ENCODE results near the gene KCNK2.

The KCNK2 gene

DNA sequence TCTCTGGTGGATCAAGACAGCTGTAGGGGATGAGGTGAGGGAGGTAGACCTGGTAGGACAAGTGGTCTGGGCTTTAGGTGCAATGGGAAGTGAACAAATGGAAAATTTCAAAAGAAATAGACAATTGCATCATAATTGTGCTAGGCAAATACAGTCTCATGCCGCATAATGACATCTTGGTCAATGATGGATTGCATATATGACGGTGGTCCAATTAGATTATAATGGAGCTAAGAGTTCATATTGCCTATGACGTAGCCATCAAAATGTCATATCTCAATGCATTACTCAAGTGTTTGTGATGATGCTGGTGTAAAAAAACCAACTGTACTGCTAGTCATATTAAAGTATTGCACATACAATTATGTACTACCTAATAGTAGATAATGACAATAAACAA is 19.0 kb downstream of the KCNK2 start:
- DNase-seq = no peak

DNA sequence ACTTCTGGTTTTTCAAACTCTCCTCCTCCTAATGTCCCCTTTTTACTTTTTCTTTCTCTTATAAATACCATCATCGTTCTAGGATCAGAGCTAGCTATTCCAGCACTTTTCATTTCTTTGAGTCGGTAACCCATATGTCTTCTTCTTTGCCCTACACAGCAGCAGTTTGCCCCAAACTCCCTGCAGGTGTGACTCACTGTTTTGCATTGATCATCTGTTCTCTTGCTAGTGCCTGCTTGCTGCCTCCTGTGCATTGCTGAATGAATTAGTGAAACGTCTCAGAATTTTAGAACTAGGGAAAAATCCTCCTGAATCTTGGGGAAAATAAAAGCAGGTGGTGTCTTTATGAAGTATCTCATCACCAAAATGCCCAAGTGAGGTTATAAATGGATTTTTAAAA is 21.7 kb downstream of the KCNK2 start:
- DNase-seq = no peak

DNA sequence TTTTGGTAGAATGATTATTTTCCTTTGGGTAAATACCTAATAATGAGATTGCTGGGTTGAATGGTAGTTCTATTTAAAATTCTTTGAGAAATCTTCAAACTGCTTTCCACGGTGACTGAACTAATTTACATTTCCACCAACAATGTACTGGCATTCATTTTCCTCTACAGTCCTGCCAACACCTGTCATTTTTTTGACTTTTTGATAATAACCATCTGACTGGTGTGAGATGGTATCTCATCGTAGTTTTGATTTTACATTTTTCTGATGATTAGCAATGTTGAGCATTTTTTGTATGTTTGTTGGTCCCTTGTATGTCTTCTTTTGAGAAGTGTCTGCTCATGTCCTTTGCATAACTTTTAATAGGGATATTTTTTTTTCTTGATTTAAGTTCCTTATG is 23.5 kb downstream of the KCNK2 start:
- DNase-seq = no peak

DNA sequence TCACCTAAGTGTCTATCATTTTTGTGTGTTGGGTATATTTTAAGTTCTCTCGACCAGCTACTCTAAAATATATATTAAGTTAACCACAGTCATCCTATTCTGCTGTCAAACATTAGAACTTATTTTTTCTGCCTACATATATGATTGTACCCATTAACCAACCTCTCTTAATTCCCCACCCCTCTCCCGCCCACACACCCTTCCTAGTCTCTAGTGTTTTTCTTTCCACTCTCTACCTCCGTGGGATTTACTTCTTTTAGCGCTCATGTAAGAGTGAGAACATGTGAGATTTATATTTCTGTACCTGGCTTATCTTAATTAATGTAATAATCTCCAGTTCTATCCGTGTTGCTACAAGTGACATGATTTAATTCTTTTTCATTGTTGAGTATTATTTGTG is 26.6 kb downstream of the KCNK2 start:
- no peak for DNase-seq

DNA sequence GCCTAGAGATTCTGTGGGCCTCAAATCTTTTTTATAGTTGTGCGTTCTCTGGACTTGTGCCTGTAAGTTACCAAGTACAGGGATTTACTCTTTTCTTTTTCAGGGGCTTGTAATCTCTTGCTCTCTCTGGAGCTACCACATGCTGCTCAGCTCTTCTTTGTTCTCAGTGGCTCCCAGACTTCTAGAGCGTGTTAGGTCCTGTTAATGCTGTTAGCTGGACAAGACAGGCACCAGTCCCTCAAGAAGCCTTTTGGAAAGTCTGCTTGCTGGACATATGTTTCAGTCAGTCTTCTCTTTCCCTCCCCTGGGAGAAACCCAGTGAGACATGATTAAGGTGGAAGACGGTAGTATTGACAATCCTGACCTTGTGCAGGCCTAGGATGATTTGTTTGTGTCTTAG is 29.4 kb downstream of the KCNK2 start:
- DNase-seq = no peak

DNA sequence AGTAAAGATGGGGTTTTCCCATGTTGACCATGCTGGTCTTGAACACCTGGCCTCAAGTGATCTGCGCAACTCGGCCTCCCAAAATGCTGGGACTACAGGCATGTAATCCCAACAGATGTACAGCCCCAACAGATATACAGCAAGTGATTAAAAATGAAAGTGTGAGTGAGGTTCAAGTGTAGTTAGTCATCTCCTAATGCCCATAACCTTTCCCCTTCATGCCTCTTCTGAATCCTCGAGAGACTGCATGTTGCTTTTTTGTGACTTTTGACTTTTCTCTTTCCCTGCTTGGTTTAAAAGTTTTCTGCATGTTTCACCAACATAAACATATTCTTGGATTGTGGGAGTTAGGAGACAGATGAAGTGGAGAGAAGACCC is 31.2 kb downstream of the KCNK2 start:
- no peak for DNase-seq

DNA sequence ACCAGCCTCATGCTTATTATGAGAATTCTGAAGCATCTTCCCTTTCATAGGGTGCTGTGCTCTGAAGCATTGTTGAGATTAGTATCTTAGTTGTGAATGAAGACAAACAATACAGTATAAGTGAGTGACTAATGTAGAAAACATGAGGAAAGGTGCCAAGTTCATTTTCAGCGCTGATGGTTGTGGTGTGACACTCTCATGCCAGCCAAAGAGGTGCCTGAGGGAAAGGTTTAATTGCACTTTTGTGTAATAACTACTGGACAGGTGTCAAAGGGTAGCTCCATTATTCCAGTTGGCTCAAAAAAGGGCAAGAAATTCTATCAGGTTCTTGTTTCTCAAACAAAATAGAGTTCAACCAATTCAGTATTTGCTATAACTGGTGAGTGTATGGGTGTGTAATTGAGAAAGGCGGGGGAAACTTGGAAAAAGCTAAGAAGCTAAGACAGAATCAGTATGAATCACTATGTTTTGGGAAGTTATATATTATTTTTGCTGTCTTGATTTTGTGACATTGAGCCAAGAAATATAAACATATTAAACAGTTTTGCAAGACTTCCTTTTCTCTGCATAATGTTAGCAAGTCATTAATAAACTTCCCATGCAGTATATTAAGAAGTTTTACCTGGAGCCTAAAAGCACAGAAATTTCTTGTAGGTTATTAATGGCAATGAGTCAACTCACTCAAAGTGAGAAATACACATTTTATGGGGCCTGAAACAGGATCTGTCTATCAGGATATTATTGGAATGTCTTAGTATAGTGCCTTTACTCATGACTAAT is 31.8 kb downstream of the KCNK2 start:
- DNase-seq = no peak

DNA sequence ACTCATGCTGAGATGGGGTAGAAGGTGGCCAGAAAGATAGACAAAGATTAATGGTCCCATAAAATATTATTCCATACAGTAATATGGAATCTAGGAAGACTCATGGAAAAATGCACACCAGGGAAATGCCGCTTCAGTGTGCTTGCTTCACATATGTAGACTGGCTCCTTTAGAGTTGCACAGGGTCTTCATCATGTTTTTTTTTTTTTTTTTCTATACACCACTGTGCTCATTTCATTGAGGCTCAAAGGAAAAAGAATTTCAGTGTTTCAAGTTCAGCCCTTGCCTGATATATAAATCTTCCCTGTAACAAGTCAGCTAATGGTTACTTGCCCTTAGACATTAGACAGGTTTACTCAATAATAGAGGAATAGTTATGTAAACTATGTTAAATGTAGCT is 33.2 kb downstream of the KCNK2 start:
- no peak for DNase-seq

DNA sequence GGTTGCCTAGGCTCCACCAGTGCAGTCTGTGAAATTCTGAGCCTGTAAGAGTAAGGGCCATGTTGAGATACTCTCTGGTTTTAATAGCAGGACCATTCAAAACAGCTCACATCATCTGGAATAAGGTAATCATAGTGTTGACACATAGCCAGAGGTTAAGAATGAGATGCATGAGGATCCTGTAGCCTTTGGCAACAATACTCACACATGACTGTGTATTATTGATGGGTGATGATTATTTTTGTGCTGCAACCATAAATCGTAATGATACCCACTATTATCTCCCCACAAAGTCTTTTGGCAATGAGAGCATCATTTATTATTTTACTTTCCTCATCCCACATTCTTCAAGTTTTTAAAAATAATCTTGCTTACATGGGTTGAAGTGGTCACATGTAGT is 35.5 kb downstream of the KCNK2 start:
- DNase-seq = no peak

DNA sequence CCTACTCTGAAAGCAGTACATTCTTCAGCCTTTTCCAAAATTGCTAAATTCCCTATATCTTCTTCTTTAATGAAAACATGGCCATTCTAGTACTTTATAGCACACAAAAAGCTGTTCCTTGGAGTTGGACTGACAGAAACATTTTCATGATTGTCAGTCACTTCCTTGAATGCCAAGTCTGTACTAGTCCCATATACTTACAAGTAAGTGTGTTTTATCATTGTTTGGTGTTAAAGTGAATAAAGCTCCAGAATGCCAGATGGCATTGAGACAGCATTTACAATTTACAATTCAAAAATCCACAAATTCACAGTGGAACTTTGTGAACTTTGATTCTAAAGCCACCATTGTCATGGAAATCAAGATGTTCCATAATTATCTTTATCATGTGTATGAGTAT is 36.5 kb downstream of the KCNK2 start:
- no peak for DNase-seq

DNA sequence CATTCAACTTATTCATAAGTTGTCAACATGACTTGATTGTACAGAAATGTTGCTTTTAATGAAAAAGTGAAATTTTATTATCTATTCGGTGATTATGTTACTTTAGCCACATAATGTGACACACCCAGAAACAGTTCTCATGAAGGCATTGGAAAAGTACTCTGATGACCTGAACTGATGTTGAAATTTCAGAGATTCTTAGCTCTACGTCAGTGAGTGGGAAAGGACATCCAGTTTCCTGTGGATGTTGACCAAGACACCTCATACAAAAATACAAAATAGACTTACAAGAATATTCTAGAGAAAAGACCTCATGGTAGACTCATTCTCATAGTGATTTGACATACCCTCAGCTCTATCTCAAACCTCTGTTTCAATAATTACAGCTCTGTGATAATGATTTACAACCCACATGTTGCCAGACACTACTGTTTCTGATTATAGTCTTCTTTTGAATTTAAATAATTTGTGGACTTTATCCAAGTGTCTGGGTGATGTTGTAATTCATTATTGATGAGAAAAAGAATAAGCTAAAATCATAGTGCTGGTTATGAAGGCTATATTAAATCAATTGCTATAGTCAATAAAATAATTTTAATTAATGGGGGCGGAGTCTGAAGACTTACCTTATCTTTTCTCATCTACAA is 37.3 kb downstream of the KCNK2 start:
- no peak for DNase-seq

DNA sequence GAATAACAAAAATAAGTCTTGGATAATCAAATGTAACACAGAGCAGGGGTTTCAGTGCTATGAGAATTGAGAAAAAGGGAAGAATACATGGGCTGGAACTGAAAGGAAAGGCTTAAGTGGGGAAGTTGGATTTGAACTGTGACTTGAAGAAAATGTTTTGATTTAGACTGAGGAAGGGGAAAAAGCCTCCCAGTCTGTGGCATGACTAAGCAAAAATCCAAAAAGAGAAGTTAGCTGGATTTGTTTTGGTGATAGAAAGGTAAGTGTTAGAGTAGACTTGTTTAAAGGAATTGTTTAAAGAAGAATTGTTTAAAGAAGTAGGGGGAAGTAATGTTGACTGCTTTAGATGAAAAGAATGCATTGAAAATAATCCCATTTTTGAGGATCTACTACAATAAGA is 46.0 kb downstream of the KCNK2 start:
- no peak for DNase-seq

DNA sequence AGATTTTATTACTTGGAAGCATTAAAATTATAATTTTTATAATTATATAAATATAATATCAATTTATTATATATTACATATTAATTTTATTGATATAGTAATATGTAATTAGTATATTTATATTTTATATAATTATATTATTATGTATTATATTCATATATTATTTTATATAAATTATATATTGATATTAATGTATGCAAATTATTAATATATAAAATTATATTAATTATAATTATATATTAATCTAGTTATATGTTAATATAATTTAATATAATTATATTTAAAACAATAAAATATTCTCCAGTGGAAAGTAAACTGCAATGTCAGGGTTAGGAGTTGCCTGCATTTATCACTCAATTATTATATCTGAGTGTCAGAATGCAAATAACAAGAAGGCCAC is 48.8 kb downstream of the KCNK2 start:
- no peak for DNase-seq

DNA sequence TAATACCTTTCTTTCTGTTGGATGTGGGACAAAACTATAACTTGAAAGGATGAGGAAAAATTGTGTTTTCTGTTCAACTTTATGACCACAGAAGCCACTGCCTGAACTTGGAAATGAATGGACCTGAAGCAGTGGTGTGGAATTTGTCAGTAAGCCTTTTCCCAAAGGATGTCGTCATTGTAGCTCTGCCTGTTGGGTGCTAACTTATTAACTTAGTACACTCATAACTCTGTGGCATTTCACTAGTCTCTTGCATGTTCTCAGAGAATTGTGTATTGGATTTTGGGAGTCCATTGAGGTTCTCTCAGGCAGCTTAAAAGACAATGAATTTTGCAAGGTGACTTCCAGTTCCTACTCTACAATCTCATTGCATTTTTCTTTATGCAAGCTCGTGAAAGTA is 49.6 kb downstream of the KCNK2 start:
- DNase-seq = no peak

DNA sequence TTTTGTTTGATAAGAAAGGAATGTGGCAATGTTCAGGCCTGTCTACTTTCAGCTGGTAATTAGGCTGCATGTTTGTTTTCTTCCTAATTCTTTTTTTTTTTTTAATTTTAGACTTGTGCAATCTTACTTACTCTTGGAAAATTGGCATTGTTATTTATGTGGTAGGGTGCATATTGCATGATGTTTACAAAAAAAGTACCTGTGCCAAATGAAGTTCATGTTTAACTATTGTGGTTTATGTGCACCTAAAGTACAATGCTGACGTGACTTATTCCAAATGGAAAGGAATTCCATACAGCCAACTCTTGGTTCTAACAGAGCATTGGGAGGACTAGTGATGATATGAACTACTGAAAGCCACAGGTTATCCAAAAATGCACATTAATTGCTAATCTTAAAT is 51.0 kb downstream of the KCNK2 start:
- no peak for DNase-seq

DNA sequence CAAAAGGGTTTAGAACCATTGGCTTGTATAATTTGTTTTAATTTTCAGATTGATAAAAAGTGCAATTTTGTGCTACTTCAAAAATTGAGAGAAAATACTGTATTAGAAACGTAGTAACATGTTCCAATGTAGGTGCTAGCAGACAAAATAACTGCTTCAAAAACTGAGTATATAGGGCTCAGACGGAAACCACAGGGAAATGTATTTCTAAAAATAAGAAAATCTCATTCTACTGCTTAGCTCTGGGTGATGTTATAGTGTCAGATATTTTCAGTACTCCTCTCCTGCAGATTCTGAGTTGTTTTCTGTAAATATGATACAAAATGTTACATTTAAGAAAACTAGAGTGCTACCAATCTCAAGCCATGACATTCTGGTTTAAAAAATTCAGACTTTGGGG is 55.4 kb downstream of the KCNK2 start:
- no peak for DNase-seq

DNA sequence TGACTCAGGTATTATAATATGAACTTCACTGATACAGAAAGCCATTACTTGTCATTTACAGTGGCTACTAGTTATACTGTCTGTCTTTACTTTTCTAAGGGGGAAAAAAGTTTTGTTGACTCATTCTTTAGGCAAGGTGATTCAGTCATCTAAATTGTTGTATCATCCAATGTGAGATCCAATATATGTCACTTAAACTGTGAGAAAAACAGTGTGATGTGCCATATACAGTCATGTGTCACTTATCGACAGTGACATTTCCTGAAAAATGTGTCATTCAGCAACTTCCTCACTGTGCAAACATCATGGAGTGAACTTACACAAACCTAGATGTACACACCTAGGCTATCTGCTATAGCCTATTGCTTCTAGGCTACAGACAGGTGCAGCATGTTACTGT is 57.6 kb downstream of the KCNK2 start:
- DNase-seq = no peak

DNA sequence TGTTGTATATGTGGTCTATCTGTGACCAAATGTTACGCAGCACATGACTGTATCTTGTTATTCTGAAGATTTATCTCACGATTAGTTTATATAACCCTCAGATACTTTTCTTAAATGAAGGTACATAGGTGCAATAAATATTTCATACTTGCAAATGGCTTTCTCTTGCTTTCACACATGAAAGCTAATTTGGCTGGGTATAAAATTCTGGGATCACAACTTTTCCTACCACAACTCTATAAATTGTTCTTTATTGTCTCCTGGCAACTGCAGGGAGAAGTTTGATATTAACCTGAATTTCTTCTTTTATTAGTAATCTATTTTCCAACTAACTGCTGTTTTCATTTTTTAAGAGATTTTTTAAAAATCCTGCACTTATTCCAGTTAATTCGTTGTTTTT is 58.9 kb downstream of the KCNK2 start:
- DNase-seq = no peak

DNA sequence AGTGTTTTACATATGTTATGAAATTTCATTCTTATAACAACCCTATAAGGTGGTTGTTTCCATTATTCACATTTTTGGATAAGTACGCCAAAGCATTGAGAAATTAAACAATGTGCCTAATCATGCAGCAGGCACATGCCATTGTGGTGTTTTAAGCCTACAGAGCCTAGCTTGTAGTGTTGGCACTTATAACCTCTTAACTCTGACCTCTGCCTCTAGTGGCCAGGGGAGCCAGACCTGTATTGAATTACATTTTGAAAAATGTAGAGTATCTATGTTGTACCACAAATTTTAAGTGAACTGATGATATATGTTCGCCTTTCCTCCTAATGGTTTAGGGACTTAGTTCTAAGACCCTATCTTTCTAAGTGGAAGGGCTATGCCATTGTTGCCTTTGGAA is 61.0 kb downstream of the KCNK2 start:
- no peak for DNase-seq

DNA sequence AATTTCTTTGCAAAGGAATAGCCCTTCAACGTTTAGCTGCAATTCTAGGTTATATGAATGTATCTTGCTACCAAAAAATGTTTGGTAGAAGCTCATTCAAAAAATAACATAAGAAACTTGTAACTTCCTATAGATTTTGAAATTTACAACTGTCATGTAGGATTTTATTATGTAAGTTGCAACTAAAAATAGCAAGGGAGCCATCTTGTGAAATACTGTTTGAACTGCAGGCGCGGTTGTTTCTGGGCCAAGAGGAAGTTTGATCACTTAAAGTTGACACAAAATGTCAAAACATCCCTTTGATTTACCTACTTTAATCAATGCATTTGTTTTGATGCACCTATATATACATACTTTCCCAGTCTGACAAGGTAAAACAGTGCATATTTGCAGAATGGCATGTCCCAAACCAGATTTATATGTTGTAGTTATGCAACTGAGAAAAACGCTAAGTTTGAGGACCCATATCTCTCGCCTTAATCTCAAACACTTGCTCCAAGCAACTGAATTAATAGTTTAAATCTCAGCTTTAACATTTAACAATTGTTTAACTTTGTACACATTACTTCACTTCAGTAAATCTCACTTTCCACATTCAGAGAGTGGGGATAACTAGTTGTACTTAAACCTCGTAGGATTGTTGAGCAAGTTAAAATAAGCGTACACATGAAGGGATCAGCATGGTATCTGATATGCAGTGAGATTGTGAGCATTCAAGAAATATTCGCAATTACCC is 63.9 kb downstream of the KCNK2 start:
- no peak for DNase-seq

DNA sequence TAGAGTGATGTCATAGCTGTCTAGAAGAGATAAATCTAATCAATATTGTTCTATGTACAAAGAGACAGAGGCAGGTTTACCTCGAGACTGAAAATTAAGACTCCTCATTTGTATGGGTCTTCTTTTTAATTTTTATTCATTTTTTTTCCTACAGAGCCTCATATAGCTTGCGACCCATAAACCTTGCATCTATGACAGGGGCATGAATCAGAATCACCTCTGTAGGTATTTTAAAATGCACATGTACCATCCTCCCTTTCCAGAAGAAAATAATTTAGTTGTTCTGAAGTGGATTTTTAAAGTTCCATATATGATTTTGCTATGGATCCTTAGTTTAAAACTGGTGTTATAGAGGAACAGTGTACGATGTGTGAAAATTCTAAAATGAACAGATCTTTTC is 64.5 kb downstream of the KCNK2 start:
- no peak for DNase-seq

DNA sequence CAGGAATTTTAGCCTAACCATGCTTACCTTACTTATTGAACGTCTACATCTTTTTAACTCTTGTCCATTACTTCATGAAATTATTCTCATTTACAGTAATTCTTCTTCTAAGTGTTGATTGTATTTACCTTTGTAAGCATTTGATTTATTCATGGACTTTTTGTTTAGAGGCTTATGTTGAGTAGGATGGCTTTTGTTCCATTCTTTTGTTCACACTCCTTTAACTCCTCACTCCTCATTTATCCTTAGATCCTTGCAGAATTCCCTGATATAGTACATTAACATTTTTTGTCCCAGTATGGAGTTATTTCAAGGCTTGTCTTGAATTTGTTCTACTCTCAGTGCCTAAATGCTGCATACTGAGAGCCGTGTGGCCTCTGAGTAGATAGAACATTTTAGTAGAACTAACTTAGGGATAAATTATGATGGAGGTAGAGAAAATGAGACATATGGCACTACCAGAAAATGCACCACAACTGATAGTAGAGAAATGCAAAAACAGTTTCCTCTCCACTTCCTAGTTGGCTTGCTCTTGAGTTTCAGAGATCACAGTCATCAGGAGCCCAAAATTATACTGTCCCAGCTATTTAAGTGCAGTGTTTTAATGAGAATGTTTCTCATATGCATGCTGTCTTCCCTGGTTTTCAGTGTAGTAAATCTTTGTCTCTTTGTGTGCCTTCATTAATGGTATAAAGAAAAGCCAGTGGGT is 69.5 kb downstream of the KCNK2 start:
- DNase-seq = no peak

DNA sequence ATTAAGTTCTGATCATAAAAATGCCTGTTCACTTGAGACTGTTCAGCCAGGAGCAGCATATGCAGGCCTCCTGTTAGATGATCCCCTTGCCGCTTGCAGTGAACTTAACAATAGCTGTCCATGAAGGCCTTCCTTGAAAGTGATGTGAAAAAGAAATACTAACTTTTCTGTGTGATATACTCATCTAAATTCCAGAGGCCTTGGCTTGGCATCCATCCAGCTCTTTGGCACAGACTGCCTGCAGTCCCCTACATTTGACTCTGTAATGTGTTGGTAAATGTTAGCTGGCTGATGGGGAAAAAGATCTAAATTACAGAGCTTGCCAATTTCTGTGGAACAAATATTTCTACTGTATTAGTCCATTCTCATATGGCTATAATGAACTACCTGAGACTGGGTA is 73.7 kb downstream of the KCNK2 start:
- DNase-seq = no peak

DNA sequence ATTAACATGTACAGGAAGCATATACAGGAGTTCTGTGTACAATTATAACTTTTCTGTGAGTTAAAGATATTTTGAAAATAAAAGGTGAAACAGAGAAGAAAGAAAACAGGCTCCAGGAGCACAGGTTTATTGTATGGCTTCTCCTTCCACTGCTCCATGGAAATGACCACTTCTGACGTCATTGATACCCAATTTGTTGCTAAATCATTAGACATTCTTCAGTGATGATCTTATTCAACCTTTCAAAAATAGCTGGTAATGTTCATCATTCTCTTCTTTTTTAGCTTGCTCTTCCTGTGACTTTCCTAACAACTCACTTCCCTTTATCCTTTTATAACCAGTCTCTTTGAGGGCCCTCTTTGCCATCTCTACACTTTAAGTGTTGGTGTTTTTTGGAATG is 77.8 kb downstream of the KCNK2 start:
- DNase-seq = no peak
